ENCODE results near the gene KRT40. TPM values are rescaled to one million over a fixed set of nuclear protein-coding genes. Genes with fewer than 3 reads are reported as not detected.

The KRT40 gene
- total RNA-seq, 1 donor from 2014 or later, result not detected

GRCh38 chr17:40997361-40997760, 13.2 kb upstream of the KRT40 start:
- no peak for TF ChIP-seq CTCF (conservative IDR thresholded peaks at IDR 0.05)
- DNase-seq (ENCODE audit: low read depth, low spot score), result no peak
- Mint-ChIP-seq H3K9me3 (no peaks in the 10 kb centered on the region), H3K4me1 (peaks cover 4% of the 10 kb centered on the region), H3K36me3 (ENCODE audit: low read depth) (no peaks in the 10 kb centered on the region), H3K27ac (ENCODE audit: unreplicated experiment) (no peak overlapping the region), H3K4me3 (no peak overlapping the region), H3K27me3 (ENCODE audit: low read depth) (peaks cover 15% of the 10 kb centered on the region)

DNA sequence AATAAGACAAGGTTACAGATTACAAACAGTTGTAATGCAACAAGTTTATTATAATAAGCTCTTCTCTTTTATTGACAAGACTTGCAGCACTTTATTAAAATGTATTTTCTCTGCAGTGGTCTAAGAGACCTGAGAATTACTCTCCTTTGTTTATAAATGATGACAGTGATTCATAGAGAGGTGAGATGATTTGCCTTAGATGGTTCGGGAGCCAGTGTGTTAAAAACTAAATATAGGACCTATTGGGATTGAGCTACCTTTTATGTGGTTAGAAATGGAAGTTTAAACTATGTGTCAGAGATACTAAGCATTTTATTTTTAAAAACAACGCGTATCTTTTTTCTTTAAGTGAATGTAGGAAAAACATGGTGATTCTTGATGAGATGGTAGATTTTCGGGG, 12.7 kb upstream of the KRT40 start:
- Mint-ChIP-seq H3K36me3 (ENCODE audit: low read depth) (no peaks in the 10 kb centered on the region), H3K4me1 (peaks cover 6% of the 10 kb centered on the region), H3K27me3 (ENCODE audit: low read depth) (peaks cover 15% of the 10 kb centered on the region), H3K9me3 (no peaks in the 10 kb centered on the region), H3K4me3 (no peak overlapping the region), H3K27ac (ENCODE audit: unreplicated experiment) (no peak overlapping the region)
- TF ChIP-seq CTCF (conservative IDR thresholded peaks at IDR 0.05), result no peak
- no peak for DNase-seq (ENCODE audit: low read depth, low spot score)

DNA sequence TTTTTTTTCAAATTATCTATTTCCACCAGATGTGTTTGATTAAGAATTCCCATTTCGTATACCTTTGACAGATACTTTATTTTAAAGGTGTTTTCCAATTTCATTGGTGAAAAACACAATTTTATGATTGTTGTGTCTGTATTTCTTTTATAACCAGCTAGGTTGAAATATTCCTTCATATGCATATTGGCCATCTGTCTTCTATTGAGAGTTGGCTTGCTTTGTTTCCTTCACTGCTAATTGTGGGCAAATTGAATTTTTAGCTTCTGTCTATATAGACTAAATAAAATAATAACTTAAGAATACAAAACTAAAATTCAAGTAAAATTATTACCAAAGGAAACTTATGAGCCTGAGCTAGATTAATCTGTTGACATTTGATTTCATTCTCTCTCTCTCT, 11.0 kb upstream of the KRT40 start:
- Mint-ChIP-seq H3K4me3 (no peak overlapping the region), H3K9me3 (no peaks in the 10 kb centered on the region), H3K27ac (ENCODE audit: unreplicated experiment) (no peak overlapping the region), H3K4me1 (peaks cover 6% of the 10 kb centered on the region), H3K36me3 (ENCODE audit: low read depth) (no peaks in the 10 kb centered on the region), H3K27me3 (ENCODE audit: low read depth) (peaks cover 15% of the 10 kb centered on the region)
- no peak for DNase-seq (ENCODE audit: low read depth, low spot score)
- TF ChIP-seq CTCF (conservative IDR thresholded peaks at IDR 0.05), result no peak

DNA sequence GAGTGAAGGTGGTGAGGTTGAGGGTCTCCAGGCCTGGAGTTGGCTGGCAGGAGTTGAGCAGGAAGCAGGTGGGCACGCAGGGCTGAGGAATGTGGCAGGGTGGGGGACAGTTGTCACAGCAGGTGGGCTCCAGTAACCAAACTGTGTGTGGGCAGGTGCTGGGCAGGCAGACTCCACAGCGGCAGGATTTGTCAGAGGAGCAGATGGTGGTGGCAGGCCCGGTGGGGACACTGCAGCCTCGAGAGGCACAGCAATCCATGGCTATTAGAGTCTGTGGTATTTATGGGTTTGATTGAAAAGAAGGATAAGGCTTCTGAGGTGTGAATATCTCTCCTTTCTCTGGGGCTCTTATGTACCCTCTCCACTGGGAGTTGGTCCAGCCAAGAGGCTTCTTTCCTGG, 9.7 kb upstream of the KRT40 start, which contains the start of gene KRTAP3-3:
Gene KRTAP3-3 (minus strand): TSS at position 326 of the 400 bp plus-strand sequence. CDS start 67 bp downstream, at position 259.
- H3K4me3 Mint-ChIP-seq, result no peak within 1 kb of the TSS
- peaks cover 12% of the 10 kb centered on the region for H3K27me3 Mint-ChIP-seq (ENCODE audit: low read depth)
- no peak for DNase-seq (ENCODE audit: low read depth, low spot score)
- no peak for TF ChIP-seq CTCF (conservative IDR thresholded peaks at IDR 0.05)
- H3K27ac Mint-ChIP-seq (ENCODE audit: unreplicated experiment), result no peak within 1 kb of the TSS
- no peaks in the 10 kb centered on the region for H3K9me3 Mint-ChIP-seq
- H3K36me3 Mint-ChIP-seq (ENCODE audit: low read depth), result no peaks in the 10 kb centered on the region
- peaks cover 6% of the 10 kb centered on the region for H3K4me1 Mint-ChIP-seq

DNA sequence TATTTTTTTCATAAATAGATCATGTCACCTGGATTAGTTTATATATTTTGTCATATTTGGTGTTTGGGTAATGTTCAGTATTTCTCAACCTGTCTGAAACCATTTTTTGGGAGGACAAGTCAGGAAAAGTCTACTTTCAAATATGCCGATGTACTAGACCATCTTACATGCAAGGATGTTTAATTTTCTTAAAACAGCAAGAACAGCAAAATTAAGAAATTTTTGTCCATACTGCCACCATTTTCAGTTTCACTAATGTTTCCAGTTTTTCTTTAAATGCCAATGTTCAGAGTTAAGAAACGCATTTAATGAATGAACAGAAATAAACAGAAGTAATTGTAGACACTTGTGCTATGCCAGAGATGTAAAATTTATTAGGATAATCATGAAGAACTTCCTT, 9.0 kb upstream of the KRT40 start:
- no peaks in the 10 kb centered on the region for H3K9me3 Mint-ChIP-seq
- peaks cover 6% of the 10 kb centered on the region for H3K4me1 Mint-ChIP-seq
- H3K27me3 Mint-ChIP-seq (ENCODE audit: low read depth), result peaks cover 12% of the 10 kb centered on the region
- DNase-seq (ENCODE audit: low read depth, low spot score), result no peak
- TF ChIP-seq CTCF (conservative IDR thresholded peaks at IDR 0.05), result no peak
- no peak overlapping the region for H3K27ac Mint-ChIP-seq (ENCODE audit: unreplicated experiment)
- H3K4me3 Mint-ChIP-seq, result no peak overlapping the region
- H3K36me3 Mint-ChIP-seq (ENCODE audit: low read depth), result no peaks in the 10 kb centered on the region

DNA sequence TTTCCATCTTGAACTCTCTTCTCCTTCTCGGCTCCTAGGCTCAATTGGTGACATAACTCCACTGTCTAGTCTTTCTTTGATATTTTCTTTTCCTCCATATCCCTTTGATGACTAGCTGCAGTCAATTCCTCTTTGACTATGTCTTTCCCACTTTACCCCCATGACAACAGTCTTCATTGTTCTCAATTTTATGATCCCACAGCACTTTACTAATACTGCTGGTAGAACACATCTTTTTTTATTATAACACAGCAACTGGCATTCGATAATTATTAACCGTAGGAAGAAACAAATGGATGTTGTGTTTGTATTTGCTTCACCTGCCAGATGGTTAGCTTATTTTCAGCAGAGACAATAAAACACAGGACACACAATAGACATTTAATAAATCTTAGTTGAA, 8.5 kb upstream of the KRT40 start:
- no peaks in the 10 kb centered on the region for H3K9me3 Mint-ChIP-seq
- no peak overlapping the region for H3K27ac Mint-ChIP-seq (ENCODE audit: unreplicated experiment)
- no peak for DNase-seq (ENCODE audit: low read depth, low spot score)
- peaks cover 6% of the 10 kb centered on the region for H3K4me1 Mint-ChIP-seq
- no peak overlapping the region for H3K4me3 Mint-ChIP-seq
- no peaks in the 10 kb centered on the region for H3K36me3 Mint-ChIP-seq (ENCODE audit: low read depth)
- peaks cover 10% of the 10 kb centered on the region for H3K27me3 Mint-ChIP-seq (ENCODE audit: low read depth)
- no peak for TF ChIP-seq CTCF (conservative IDR thresholded peaks at IDR 0.05)

Data from neural crest cell (in vitro differentiated cells).